RWPE1 (cell line): ENCODE measurements around the gene LYRM1.
"Not testable (repeated sequence)": the region's sequence is repeated elsewhere in the genome, so short reads cannot be mapped to it uniquely, and the experiment has no call there.

Experiments used
- CTCF ChIA-PET: fragments of 350-600 bp; sonication (Branson Sonifier 250); formaldehyde crosslinking; extraction: SDS; loops from one replicate; lab custom pipeline; 2021; lab: Yijun Ruan, JAX
- POLR2A ChIA-PET: fragments of 400-600 bp; formaldehyde crosslinking; extraction: SDS; loops from one replicate; lab custom pipeline; 2020; ENCODE audit warnings: antibody characterized with exemption; ENCODE audit not compliant: low non-redundant PET; lab: Yijun Ruan, JAX
- DNase-seq: peaks from one replicate; pipeline ENCODE4 v3.0.0; 2012; ENCODE audit warnings: low spot score
- H3K27ac ChIP-seq: fragments of 450-650 bp; 2 replicates; pipeline ENCODE4 v1.5.1; 2017
- CTCF ChIP-seq: fragments of 450-650 bp; conservative IDR thresholded peaks from 2 replicates; pipeline ENCODE4 v1.5.1; 2017; ENCODE audit warnings: low read depth, mild to moderate bottlenecking

LYRM1 gene

GRCh38 chr16:20956319-20956718, 55.7 kb downstream of the LYRM1 start:
- no peak for TF ChIP-seq CTCF
- DNase-seq = no peak
- CTCF ChIA-PET = no interaction called here
- no peak overlapping the region for H3K27ac ChIP-seq
- POLR2A ChIA-PET = no interaction called here

GRCh38 chr16:20957153-20957552, 56.6 kb downstream of the LYRM1 start:
- no peak for DNase-seq
- H3K27ac ChIP-seq = no peak overlapping the region
- TF ChIP-seq CTCF = no peak
- POLR2A ChIA-PET = no interaction called here
- CTCF ChIA-PET = interaction anchor here (0.5 kb wide), 1 partner anchor 15 kb away, joined by 4 read pairs; no protein-coding TSS in a partner anchor

DNA sequence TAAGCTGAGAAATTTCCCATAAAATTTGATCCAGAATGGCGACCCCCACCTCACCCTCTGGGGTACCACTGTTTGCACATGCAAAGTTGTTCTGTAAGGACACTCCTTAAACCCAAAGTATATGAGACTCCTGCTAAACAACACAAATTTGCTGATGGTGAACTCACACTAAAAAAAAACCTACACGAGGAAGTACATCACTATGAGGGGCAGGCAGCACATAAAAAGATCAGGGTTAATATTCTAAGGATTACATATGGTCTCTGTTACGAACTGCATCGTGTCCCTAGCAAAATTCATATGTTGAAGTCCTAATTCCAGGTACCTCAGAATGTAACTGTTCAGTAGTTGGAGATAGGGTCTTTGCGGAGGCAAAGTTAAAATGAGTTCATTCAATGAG, 60.3 kb downstream of the LYRM1 start:
- CTCF ChIA-PET = no interaction called here

DNA sequence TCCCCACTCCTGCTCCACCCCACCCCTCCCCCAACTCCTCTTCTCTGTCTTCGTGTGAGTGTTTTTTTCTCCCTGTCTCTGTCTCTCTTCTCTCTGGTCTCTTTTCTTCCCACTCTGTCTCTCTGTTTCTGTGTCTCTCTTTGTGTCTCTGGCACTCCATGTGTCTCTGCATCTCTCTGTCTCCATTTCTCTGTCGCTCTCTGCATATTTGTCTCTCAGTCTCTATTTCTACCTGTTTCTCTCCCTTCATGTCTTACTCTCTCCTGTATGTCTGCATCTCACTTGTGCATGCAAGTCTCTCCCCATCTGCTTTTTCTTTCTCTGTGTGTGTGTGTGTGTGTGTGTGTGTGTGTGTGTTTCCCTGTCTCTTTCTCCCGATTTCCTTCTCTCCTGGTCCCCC, 68.2 kb downstream of the LYRM1 start:
- POLR2A ChIA-PET = no interaction called here
- TF ChIP-seq CTCF = no peak

More for the DNA sequence above, 60.3 kb downstream of the LYRM1 start:
- no peak overlapping the region for H3K27ac ChIP-seq
- no peak for DNase-seq
- POLR2A ChIA-PET = no interaction called here
- TF ChIP-seq CTCF = no peak

GRCh38 chr16:20969386-20969785, 68.8 kb downstream of the LYRM1 start:
- CTCF ChIA-PET = no interaction called here
- POLR2A ChIA-PET = no interaction called here
- no peak for DNase-seq

More for the DNA sequence above, 68.2 kb downstream of the LYRM1 start:
- no peak for DNase-seq
- CTCF ChIA-PET = no interaction called here
- no peak overlapping the region for H3K27ac ChIP-seq

DNA sequence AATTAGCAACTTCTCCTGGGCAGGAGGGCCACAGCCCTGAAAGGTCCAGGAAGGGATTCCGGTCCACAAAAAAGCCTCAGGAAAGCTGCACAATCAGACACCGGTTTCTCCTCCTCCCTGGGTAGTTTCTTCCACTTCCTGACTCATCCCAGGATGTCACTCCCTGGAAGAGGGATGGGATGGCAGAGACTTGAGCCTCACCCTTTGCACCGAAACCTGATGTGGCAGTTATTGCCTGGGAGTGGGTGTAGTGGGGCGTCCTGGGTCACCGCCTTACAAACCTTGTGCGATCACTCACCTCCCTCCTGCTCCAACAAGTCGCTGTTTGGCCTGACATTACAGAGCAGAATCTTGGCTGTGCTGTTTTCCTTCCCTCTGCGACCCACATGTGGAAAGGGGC, 70.8 kb downstream of the LYRM1 start:
- ChIA-PET CTCF (interaction anchor here (0.7 kb wide), 1 partner anchor 750 kb away, joined by 5 read pairs; no protein-coding TSS in a partner anchor), POLR2A (no interaction called here)
- peak; percentile 21 for DNase-seq
- no peak for TF ChIP-seq CTCF
- H3K27ac ChIP-seq = no peak overlapping the region

More at GRCh38 chr16:20969386-20969785, 68.8 kb downstream of the LYRM1 start:
- H3K27ac ChIP-seq = no peak overlapping the region
- no peak for TF ChIP-seq CTCF

- DNase-seq, H3K27ac ChIP-seq, POLR2A ChIA-PET, CTCF ChIA-PET: not testable (repeated sequence)
Measured at GRCh38 chr16:20973201-20973600, 72.6 kb downstream of the LYRM1 start.
